ENCODE results near the gene GNG13.
"Not testable (repeated sequence)": the region's sequence is repeated elsewhere in the genome, so short reads cannot be mapped to it uniquely, and the experiment has no call there.

The GNG13 gene

DNA sequence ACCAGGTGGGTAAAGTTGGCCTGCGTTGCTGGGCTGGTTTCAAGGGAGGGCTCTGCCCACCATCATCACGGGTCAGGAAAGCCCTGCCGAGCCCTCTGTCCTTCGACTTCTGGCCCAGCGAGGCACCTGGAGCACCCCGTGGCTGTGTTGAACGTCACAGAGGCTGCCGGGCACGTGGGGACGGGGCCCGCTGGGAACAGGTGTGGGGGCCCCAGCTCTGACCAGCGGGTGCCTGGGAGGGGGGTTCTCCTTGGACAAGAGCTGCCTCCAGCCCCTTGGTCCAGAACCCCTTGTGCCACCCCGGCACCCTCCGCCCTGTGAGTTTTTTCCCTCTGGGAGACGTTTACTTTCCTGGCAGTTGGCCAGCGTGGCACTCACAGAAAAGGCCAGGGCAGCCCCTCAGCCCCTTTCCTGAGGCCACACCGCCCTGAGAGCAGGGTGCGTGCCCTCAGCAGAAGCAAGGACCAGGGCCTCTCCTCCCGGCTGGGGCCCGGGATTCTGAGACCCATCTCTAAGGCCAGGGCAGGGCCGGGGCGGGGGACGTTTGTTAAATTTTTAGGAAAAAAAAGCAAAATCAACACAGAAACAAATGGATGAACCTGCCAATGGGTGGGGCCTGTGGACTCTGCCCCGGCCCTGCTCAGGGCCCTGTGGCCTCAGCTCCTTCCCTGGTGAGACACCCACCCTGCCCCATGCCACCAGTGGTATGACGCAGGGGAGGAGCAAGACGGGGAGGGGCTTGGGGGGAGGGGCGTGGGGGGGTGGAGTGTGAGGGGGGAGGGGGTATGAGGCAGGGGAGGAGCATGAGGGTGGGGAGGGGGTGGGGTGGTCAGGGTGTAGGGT, 31.3 kb upstream of the GNG13 start:
- DNase-seq (ENCODE audit: low spot score) = no peak

DNA sequence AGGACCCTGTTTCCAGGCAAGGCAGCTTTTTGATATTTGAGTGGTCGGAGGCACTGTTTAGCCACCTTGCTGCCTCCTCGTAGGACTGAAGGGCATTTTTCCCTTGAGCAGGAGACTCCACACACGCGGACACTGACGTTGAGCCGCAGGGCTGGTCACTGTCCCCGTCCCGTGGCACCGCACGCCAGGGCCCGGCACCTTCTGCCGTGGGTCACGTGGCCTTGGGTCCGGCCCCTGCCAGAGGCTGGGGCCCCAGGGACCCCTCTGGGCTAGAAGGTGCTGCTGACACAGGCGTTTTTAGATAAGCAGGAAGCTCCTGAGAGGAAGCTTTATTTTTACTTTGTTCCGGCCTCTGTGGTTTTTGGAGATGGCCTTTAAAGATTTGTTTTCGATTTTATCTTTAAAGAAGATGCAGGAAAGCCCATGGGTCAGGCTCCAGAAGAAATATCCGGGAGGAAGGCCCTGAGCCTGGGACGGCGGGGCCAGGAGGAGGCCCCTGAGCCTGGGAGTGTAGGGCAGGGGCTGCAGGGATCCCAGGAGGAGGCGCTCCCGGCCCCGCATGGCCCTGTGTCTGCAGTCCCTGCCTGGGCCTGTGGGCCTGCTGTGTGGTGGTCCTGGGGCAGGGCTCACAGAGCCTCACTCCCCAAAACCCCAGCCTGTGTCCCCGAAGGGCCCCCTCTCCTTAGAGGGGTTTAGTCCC, 30.5 kb upstream of the GNG13 start:
- no peak for DNase-seq (ENCODE audit: low spot score)

DNA sequence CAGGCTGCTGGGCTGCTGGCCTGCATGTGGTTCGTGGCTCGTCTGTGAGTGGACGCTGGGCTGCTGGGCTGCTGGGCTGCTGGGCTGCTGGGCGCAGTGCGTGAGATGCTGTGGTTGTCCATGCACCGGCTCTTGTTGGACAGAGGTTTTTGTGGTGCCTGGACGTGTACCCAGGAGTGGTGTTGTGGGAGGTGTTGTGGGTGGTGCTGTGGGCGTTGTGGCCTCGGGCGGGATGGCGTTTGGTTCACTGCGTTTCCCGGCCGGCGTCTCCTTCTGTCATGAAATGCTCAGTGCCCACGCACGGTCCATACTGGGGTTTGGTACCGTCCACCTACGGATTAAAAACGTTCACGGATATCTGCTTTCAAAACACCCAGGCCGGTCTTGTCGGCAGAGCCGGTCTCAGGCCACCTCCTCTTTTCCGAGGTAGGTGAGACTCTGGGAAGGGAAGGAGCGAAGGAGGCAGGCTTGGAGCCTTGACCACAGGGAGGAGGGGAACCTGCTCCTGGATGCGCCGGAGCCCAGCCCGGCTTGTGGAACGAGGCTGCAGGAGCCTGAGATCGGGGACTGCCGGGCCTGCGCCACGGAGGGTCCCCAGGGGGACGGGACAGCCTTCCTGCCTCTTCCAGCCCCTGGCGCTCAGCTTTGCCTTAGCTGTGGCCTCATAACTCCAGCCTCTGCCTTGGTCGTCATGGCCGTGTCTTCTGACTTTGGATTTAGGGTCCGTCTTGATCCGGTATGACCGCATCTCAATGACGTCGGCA, 29.8 kb upstream of the GNG13 start:
- no peak for DNase-seq (ENCODE audit: low spot score)

DNA sequence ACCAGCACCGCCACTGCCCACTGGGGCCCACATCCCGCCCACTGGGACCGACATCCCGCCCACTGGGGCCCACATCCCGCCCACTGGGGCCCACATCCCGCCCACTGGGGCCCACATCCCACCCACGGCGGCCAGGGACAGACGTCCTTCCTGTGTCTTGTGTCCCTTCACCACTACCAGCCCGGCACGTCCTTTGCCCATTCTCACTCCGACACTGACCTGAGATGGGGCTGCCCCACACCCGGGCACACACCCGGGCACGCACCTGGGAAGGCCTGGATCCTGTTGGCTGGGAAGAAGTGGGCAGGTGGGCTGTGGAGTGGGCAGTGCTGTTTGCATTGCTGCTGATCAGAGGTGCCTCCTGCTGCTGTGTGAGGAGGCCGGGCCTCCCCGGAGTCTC, 28.4 kb upstream of the GNG13 start:
- no peak for DNase-seq (ENCODE audit: low spot score)

DNA sequence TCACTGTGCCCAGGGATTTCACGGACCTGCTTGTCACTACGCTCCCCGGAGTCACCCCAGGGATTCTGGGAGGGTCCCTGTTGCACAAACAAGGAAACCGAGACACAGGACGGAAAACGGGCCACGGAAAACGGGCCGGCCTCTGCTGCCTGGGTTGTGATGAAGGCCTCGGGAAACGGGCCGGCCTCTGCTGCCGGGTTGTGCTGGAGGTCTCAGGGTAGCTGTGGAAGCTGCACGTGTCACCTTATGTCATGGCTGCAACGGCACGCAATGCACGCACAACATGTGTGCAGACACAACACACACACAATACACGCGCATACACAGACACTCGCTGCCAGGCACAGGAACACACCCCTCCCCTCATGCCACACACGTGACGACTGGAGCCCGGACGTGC, 27.0 kb upstream of the GNG13 start:
- no peak for DNase-seq (ENCODE audit: low spot score)

DNA sequence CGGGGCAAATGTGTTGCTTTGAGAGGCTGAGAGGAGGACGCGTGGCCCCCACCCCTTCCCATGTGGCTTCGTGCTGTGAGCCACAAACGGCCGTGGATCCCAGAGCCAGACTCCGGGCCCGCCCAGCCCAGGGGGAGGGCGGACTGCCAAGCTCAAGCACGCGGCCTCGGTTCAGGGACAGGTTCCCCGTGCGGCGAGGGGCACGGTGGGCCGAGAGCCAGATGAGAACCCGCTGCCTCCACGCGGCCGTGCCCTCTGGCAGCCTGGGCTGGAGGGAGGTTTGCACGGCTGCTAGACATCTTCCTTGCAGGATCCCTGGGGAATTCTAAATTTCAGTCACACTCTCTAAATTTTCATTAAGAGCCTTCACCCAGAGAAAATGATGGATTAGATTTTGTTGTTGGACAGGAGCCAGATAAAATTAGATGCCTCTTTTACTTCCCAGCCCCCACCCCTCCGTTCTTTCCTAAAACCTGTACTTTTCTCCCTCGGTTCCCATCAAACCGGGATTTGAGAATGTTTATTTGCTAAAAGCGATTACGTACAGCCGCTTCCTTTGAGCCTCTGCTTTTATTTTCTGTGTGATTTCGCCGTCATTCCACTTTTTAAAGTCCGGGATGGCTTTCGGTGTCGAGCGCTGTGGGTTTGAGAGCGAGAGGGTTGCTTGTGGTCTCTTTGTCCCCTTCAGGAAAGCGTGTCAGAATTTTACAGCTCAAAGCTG, 25.0 kb upstream of the GNG13 start:
- DNase-seq (ENCODE audit: low spot score) = no peak

DNA sequence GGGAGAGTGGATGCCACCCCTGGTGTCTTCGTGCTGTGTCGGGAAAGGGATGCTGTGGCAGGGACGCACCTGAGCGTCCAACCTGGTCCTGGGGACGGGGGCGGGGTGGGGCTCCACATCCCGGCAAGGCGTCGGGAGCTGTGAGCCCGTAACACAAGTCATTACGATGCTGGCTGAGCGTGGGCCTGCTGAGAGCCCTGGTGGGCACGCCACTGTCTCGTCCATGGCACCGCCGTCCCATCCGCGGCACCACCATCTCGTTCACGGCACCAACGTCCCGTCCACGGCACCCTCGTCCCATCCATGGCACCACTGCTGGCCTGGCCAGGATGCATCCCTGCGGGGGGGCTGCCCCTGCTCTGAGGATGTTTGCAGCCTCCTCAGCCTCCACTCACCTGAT, 24.1 kb upstream of the GNG13 start:
- DNase-seq (ENCODE audit: low spot score) = no peak

DNA sequence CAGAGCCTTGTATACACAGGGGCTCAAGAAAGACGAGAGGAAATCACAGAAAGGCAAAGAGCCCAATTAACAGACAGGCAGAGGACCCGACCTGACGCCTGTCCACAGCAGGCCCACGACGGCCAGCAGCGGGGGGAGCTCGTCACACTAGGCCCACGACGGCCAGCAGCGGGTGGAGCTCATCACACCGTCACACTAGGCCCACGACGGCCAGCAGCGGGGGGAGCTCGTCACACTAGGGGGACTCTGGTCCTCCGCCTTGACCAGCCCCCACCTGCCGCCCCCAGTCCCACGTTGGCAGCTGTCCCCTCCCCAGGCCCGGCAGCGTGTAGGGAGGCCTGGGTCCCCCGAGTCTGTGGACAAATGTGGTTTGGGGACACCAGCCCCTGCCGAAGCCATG, 23.7 kb upstream of the GNG13 start:
- DNase-seq (ENCODE audit: low spot score) = no peak

DNA sequence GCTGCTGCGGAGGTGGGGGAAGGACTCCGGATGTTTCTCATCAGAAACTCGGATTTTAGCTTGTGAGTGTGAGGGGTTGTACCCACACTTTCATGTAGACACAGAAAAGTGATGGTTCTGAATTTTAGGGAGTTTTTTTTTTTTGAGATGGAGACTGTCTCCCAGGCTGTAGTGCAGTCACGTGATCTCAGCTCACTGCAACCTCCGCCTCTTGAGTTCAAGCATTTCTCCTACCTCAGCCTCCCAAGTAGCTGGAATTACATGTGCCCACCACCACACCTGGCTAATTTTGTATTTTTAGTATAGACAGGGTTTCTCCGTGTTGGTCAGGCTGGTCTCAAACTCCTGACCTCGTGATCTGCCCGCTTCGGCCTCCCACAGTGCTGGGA, 22.4 kb upstream of the GNG13 start:
- no peak for DNase-seq (ENCODE audit: low spot score)

DNA sequence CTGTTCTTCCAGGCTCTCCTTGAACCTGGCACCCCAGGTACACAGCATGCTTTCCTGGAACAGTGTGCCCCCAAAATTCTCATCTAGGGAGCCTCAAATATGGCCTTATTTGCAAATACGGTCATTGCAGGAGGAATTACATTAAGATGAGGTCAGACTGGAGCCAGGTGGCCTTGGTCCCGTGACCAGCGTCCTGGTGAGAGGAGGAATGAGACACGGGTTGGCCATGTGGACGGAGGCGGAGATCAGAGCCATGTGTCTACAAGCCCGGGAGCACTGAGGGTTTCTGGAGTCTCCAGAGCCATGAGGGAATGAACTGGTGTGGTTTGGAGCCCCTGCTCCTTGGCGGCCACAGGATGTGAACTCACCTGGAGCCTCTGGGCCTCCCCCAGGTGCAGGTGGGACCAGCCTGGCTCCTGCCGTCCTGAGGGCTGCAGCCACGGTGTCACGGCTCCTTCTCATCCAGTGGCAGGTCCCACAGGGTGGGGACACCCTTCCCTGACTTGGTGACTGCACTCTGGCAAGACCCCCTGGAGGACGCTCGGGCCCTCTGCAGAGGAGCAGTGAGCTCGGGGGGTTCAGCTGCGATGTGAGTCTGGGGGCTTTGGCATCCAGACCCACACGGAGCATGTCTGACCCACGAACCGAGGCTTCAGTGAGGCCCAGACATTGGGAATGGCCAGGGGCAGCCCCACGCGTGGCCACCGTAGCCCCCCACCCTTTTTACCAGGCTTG, 21.8 kb upstream of the GNG13 start:
- no peak for DNase-seq (ENCODE audit: low spot score)

DNA sequence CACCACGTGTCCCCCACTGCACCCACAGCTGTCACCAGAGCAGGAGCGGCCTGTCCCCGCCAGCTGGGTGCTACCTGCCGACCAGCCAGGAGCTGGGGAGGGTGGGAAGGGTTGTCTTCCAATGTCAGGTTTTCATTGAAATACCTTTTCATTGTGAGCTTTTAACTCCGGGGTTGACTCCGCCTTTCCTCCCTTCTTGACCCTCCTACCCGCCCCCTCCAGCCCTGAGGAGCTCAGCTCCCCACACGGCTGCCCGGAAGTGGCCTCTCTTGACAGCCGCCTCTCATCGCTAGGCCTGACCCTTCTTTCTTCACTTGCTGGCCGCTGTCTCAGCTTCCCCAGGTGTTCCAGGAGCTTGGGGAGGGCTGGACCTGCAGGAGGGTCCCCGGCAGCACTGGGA, 21.2 kb upstream of the GNG13 start:
- DNase-seq (ENCODE audit: low spot score) = no peak

DNA sequence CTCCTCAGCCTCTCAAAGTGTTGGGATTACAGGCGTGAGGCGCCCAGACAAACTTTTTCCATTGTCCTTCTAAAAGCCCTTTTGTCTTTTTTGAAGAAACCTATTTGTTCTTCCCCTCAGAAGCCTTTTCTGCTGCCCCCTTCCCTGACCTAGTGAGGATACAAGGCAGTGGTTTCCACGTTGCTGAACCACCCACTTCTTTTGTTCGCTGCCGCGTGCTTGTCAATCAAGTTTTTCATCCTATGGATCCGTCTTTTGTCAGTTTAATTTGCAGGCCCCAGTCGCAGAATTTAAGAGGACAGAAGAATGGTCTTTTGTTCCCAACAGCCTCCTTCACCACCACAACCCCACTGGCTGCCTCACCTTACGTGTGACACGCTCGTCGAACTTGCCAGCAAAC, 20.2 kb upstream of the GNG13 start:
- no peak for DNase-seq (ENCODE audit: low spot score)

DNA sequence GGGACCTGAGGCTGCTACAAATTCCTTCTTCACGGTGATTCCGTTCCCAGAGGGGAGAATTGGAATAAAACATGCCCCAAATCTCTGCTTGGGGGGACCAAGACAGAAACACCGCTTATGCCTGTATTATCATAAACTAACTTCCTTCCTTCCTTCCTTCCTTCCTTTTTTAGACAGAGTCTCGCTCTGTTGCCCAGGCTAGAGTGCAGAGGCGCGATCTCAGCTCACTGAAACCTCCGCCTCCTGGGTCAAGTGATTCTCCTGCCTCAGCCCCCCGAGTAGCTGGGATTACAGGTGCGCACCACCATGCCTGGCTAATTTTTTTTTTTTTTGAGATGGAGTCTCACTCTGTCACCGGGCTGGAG, 19.5 kb upstream of the GNG13 start:
- not testable (repeated sequence) for DNase-seq (ENCODE audit: low spot score)

DNA sequence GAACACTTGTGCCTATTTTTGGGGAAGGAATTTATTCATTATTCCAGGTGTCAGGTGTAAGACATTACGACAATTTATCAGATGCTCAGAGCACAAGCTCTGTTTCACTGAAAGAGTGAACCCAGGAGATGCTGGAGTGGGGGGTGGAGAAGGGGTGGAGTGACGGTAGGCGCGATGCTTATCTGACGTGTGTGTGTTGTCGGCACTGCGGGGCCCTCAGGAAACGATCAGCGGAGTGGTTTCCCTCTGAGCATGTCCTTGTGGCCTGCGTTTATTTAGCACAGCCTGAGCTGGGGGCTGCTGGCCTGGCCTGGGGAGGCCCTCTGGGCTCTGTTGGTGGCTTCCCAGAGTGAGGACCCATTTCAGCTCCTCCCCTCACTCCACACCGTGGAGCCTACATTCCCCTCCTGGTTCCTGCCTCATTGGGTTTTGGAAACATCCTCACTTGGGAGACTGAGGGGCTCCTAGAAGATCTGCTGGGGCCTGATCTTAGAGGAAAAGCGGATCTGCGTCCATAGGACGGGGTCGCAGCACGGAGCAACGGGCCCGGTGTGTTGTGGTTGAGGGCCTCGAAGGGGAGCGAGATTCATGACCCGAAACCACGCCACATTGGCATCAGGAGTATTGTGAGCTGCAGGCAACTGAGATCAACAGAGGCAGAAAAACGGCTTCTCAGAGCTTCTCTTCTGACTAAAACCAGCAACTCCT, 19.0 kb upstream of the GNG13 start:
- DNase-seq (ENCODE audit: low spot score) = no peak

DNA sequence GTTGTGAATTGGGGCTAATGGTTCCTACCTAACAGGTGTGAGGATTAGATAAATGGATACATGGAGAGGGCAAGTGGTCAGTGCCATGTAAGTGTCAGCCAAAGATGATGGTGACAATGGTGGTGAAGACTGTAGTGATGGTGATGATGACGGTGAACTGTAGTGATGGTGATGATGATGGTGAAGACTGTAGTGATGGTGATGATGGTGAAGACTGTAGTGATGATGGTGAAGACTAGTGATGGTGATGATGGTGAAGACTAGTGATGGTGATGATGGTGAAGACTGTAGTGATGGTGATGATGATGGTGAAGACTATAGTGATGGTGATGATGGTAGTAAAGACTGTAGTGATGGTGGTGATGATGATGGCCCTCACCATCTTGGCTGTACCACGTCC, 18.1 kb upstream of the GNG13 start:
- DNase-seq (ENCODE audit: low spot score) = no peak

DNA sequence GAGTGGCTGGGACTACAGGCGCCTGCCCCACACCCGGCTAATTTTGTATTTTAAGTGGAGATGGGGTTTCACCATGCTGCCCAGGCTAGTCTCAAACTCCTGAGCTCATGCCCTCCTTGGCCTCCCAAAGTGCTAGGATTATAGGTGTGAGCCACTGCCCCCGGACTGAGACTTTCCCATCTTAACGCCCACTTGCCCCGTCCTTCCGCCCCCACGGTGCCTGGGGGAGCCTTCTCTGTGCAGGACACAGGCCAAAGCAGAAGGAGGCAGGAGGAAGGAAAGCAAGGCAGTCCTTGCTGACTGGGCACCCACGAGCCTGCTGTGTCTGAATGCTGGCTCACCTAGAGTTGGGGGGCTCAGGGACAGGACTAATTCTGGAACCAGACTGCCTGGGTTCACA, 17.6 kb upstream of the GNG13 start:
- no peak for DNase-seq (ENCODE audit: low spot score)

DNA sequence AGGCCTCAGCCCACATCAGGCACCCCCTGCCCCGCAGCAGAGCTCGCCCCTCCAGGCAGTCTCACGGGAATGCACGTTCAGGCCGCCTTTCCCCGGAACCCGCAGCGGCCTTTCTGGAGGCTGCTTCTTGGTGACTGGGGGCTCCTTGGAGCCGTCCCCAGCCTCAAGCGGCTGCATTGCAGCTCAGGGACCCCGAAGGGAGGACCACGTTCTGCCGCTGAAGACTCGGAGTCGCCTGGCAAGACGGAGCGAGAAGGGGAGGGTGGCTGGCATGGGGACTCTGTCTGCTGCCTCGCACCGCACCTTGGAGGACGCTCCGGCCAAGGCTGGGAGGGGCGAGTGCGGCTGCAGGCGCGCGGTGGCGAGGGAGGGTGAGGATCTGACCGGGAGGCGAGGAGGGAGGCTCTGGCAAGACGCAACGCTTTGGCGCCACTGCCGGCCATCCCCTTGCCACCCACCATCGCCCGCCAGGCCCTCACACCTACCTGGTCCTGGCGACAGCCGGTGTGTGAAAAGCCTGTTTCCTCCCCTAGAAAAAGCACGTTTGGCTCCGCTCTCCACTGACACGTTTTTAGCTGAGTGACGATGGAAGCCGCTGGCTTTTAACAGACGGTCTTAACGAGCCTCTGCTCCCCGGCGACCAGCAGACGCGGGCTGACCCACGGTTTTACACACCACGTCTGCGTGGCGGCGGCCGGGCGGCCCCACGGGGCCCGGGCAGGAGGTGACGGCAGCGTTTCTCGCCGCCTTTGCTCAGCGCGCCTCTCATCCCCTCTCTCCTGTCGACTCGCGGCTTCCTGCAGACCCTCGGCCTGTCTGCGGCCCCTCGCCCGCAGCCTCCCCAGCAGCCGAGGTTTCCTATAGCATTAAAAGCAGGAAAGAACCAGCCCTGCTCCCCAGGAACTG, 16.7 kb upstream of the GNG13 start:
- DNase-seq (ENCODE audit: low spot score) = no peak

DNA sequence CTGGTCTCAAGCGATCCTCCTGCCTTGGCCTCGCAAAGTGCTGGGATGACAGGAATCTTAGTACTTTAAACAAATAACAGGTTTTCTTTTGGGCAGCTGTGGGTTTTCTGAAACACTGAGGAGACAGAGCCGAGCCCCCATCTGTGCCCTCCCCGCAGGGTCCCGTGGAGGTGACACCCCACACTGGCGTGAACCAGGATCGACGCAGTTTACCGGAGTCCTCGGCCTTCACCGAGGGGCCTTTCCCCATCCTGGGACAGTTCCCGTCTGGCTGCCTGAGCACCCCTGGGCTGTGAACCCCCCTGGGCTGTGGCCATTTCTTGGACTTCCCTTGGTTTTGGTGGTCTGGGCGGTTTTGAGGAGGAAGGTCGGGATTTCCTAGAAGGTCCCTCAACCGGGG, 15.3 kb upstream of the GNG13 start:
- DNase-seq (ENCODE audit: low spot score) = no peak

DNA sequence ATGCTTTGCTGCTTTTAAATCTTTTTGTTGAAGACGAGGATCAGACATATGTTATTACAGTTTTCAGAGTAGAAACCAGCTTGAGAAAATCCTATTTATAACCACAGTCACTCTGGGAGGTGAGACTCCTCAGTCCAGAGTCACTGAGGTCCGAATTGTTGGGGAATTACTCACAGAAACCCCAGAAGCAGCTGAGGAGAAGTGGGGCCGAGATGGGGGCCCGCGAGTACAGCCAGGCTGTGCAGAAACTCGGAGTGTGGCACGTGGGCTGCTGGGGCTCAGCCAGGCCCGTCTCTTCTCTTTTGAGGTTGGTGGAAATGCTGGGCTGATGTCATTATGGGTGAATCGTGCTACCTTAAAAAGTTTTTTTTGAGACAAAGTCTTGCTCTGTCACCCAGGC, 14.4 kb upstream of the GNG13 start:
- no peak for DNase-seq (ENCODE audit: low spot score)

DNA sequence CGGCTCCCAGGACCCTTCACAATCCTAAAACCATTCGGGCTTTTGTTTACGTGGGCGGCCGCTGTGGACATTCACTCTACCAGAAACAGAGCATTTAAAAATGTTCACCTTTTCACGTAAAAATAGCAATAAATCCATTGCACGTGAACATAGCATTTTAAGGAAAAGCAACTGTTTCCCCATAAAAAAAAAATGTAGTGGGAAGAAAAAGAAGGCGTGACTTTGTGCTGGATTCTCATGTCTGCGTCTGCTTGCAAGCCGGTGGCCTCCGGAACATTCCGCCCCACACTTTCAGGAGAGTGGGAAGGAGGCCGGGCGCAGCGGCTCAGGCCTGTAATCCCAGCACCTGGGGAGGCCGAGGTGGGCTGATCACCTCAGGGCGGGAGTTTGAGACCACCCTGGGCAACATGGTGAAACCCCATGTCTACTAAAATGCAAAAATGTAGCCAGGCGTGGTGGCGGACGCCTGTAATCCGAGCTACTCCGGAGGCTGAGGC, 13.4 kb upstream of the GNG13 start:
- no peak for DNase-seq (ENCODE audit: low spot score)
